Gastrocnemius medialis (tissue), 4 donors: ENCODE results near the gene CUTC. TPM values are rescaled to one million over a fixed set of nuclear protein-coding genes. Genes with fewer than 3 reads are reported as not detected.
A peak's percentile ranks its signal among the peaks of the same experiment; 100 is the strongest.

Experiments
- ATAC-seq, 2 donors: fragments of 150-250 bp; one replicate each; pipeline ENCODE4 v1.9.1; 2016
- DNase-seq, 2 donors: peaks; one replicate each; pipeline ENCODE4 v3.0.0-alpha.2; 2019
- H3K27ac ChIP-seq, 4 donors: fragments of 200-600 bp; sonication (generic); 1 replicate in 1 of 4; 2 replicates in 3 of 4; pipeline ENCODE4 v1.5.1; 2016 to 2018; ENCODE audit warnings: mild to moderate bottlenecking in 2 of 4, moderate library complexity in 1 of 4
- H3K27me3 ChIP-seq, 3 donors: fragments of 200-600 bp; sonication (generic) in 2 of 3; 1 replicate in 1 of 3; 2 replicates in 2 of 3; pipeline versions ENCODE4 v1.5.1 to v1.6.0; 2016 to 2019; ENCODE audit warnings: mild to moderate bottlenecking in 1 of 3, moderate library complexity in 1 of 3
- H3K36me3 ChIP-seq, 2 donors: fragments of 200-600 bp; sonication (generic) in 1 of 2; one replicate each; pipeline ENCODE4 v1.5.1; 2017 to 2018
- H3K4me1 ChIP-seq, 2 donors: fragments of 200-600 bp; sonication (generic) in 1 of 2; one replicate each; pipeline ENCODE4 v1.5.1; 2016 to 2017; ENCODE audit warnings: mild to moderate bottlenecking in 2 of 2
- H3K4me3 ChIP-seq, 4 donors: fragments of 200-600 bp; sonication (generic) in 3 of 4; 1 replicate in 1 of 4; 2 replicates in 3 of 4; pipeline ENCODE4 v1.5.1; 2016 to 2019; ENCODE audit warnings: mild to moderate bottlenecking in 2 of 4
- H3K9me3 ChIP-seq, 3 donors: fragments of 200-600 bp; sonication (generic) in 2 of 3; 1 replicate in 1 of 3; 2 replicates in 2 of 3; pipeline ENCODE4 v1.5.1; 2016 to 2019
- CTCF ChIP-seq, 5 experiments: fragments of 450-650 bp in 3 of 5; fragments of 200-600 bp in 2 of 5; sonication (generic) in 2 of 5; IDR thresholded peaks in 4 of 5; conservative IDR thresholded peaks in 1 of 5; 1 replicate in 4 of 5; 2 replicates in 1 of 5; pipeline ENCODE4 v1.5.1; 2016 to 2019; ENCODE audit warnings: antibody characterized with exemption in 5 of 5, mild to moderate bottlenecking in 3 of 5, moderate library complexity in 3 of 5
- POLR2A ChIP-seq, 2 donors: fragments of 450-650 bp; IDR thresholded peaks; one replicate each; pipeline ENCODE4 v1.6.1; 2017; ENCODE audit warnings: antibody characterized with exemption in 2 of 2, mild to moderate bottlenecking in 2 of 2, moderate library complexity in 2 of 2
- in situ Hi-C, 4 donors: fragments of 200-750 bp; cut with MboI; loops; one replicate each; pipeline versions ENCODE4 v1.15.0 to v1.8.0; 2017; ENCODE audit warnings: low sequenced_read_pairs in 4 of 4
- intact Hi-C: fragments of 100-400 bp; cut with DNase I; formaldehyde crosslinking; loops from one replicate; pipeline ENCODE4 v1.15.1; 2023; ENCODE audit warnings: low total_unique reads
- total RNA-seq, 4 donors: library from RNA; depleted of rRNA; stranded (reverse); fragments of >200 nt; gene quantifications; one replicate each; pipeline versions ENCODE4 v1.1.0 to v1.2.3, GENCODE V29; 2016

CUTC gene
- total RNA-seq, 4 donors from 2014 or later = 85.2 to 172 (median 126) TPM

GRCh38 chr10:99765672-99766301 lies 33.8 kb downstream of the CUTC start:
- H3K27ac ChIP-seq = no peak overlapping the region
- in situ Hi-C loops = no loop called here
- TF ChIP-seq POLR2A (IDR thresholded peaks at IDR 0.05) (no peak), CTCF (IDR thresholded peaks at IDR 0.05 in 4 of 5, conservative IDR thresholded peaks at IDR 0.05 in 1 of 5) (no peak)

GRCh38 chr10:99766302-99766681 lies 34.3 kb downstream of the CUTC start:
- no peaks in the 10 kb centered on the region for H3K9me3 ChIP-seq
- no peaks in the 10 kb centered on the region for H3K36me3 ChIP-seq
- no peak overlapping the region for H3K4me3 ChIP-seq
- no peak for TF ChIP-seq CTCF (IDR thresholded peaks at IDR 0.05 in 4 of 5, conservative IDR thresholded peaks at IDR 0.05 in 1 of 5)
- no peak for TF ChIP-seq POLR2A (IDR thresholded peaks at IDR 0.05)
- in situ Hi-C loops = no loop called here
- no peak overlapping the region for H3K27ac ChIP-seq
- intact Hi-C loops = no loop called here
- no peak for ATAC-seq
- H3K4me1 ChIP-seq = peaks cover 15 to 18% of the 10 kb centered on the region in 2 donors
- H3K27me3 ChIP-seq = no peaks in the 10 kb centered on the region
- DNase-seq = no peak

More at GRCh38 chr10:99765672-99766301, 33.8 kb downstream of the CUTC start:
- peaks cover 12 to 13% of the 10 kb centered on the region in 2 donors for H3K4me1 ChIP-seq
- DNase-seq = no peak
- intact Hi-C loops = no loop called here
- no peak overlapping the region for H3K4me3 ChIP-seq
- H3K27me3 ChIP-seq = no peaks in the 10 kb centered on the region
- no peaks in the 10 kb centered on the region for H3K9me3 ChIP-seq
- peaks cover 0 to 3% of the 10 kb centered on the region in 2 donors for H3K36me3 ChIP-seq
- no peak for ATAC-seq

- intact Hi-C loops (no loop called here), in situ Hi-C loops (no loop called here)
- Histone ChIP-seq H3K4me1 (peaks cover 15 to 18% of the 10 kb centered on the region in 2 donors), H3K9me3 (no peaks in the 10 kb centered on the region), H3K27ac (no peak overlapping the region), H3K36me3 (no peaks in the 10 kb centered on the region), H3K27me3 (no peaks in the 10 kb centered on the region), H3K4me3 (no peak overlapping the region)
- TF ChIP-seq CTCF (IDR thresholded peaks at IDR 0.05 in 4 of 5, conservative IDR thresholded peaks at IDR 0.05 in 1 of 5) (no peak), POLR2A (IDR thresholded peaks at IDR 0.05) (no peak)
- DNase-seq (no peak), ATAC-seq (no peak)
These were observed 35.9 kb downstream of the CUTC start for GRCh38 chr10:99767901-99768300.

- H3K4me3 ChIP-seq = no peak overlapping the region
- in situ Hi-C loops = no loop called here
- TF ChIP-seq CTCF (IDR thresholded peaks at IDR 0.05 in 4 of 5, conservative IDR thresholded peaks at IDR 0.05 in 1 of 5) = no peak
- TF ChIP-seq POLR2A (IDR thresholded peaks at IDR 0.05) = no peak
- no peaks in the 10 kb centered on the region for H3K36me3 ChIP-seq
- H3K27ac ChIP-seq = peak overlapping the region in 2 of 4 donors; percentile 4 to 20
- no peak for ATAC-seq
- intact Hi-C loops = no loop called here
- H3K4me1 ChIP-seq = peaks cover 15 to 18% of the 10 kb centered on the region in 2 donors
- DNase-seq = no peak
- no peaks in the 10 kb centered on the region for H3K27me3 ChIP-seq
- no peaks in the 10 kb centered on the region for H3K9me3 ChIP-seq
These were observed 36.5 kb downstream of the CUTC start for GRCh38 chr10:99768556-99768955.

- intact Hi-C loops = no loop called here
- Histone ChIP-seq H3K9me3 (no peaks in the 10 kb centered on the region), H3K27me3 (no peaks in the 10 kb centered on the region), H3K4me3 (no peak overlapping the region), H3K36me3 (no peaks in the 10 kb centered on the region), H3K4me1 (peaks cover 15 to 18% of the 10 kb centered on the region in 2 donors), H3K27ac (peak overlapping the region; percentile 34 to 77 (median 72))
- in situ Hi-C loops = no loop called here
- TF ChIP-seq CTCF (IDR thresholded peaks at IDR 0.05 in 4 of 5, conservative IDR thresholded peaks at IDR 0.05 in 1 of 5) (no peak), POLR2A (IDR thresholded peaks at IDR 0.05) (no peak)
- ATAC-seq (no peak), DNase-seq (no peak)
These were observed 37.7 kb downstream of the CUTC start for GRCh38 chr10:99769706-99770105.
